ENCODE data around the gene TMEM175. TPM values are rescaled to one million over a fixed set of nuclear protein-coding genes. Genes with fewer than 3 reads are reported as not detected.

The TMEM175 gene
- total and polyA plus RNA-seq, 2 of the 13 experiments (the other 11 are each of a cell fraction or from before 2014, with no cell fraction given) = 5.1 to 9.9 TPM

DNA sequence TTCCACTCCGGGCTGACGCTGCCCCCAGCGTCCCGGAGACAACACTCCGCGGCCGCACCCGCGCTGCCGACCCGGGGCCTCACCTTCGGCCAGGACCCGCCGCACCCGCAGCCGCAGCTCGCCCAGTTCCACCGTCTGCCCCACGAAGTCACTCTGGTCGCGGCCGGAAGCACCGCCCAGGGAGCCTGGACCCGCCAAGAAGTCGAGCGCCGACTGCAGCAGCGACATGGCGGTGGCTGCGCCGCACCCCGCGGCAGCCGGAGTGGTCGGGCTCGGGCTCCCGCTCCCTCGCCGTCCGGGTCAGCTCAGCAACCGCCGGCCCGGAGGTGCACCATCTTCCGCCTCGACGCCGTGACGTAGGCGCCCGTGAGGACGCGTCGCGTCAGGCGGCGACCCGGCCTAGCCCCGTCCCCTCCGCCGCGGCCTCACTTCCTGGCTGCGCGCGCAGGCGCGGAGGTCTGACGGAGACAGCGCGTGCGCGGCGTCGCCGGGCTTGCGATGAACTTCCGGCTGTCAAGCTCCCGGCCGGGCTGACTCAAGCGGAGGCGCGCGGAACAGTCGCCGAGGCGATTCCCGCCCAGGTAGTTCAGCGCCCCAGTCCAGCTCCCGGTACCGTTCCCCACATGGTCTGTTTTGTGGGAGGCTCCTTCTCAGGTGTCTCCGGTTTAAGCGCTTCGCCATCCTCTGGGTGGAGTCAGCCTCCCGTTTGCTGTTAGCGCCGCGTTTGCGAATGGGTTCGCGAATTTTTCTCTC, at the start of gene TMEM175, which contains the start of gene GAK (continued):
- TF ChIP-seq, protein P1, sequence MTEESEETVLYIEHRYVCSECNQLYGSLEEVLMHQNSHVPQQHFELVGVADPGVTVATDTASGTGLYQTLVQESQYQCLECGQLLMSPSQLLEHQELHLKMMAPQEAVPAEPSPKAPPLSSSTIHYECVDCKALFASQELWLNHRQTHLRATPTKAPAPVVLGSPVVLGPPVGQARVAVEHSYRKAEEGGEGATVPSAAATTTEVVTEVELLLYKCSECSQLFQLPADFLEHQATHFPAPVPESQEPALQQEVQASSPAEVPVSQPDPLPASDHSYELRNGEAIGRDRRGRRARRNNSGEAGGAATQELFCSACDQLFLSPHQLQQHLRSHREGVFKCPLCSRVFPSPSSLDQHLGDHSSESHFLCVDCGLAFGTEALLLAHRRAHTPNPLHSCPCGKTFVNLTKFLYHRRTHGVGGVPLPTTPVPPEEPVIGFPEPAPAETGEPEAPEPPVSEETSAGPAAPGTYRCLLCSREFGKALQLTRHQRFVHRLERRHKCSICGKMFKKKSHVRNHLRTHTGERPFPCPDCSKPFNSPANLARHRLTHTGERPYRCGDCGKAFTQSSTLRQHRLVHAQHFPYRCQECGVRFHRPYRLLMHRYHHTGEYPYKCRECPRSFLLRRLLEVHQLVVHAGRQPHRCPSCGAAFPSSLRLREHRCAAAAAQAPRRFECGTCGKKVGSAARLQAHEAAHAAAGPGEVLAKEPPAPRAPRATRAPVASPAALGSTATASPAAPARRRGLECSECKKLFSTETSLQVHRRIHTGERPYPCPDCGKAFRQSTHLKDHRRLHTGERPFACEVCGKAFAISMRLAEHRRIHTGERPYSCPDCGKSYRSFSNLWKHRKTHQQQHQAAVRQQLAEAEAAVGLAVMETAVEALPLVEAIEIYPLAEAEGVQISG (CRISPR knock-in tag; IDR thresholded peaks at IDR 0.05) = peak; percentile 85
- TF ChIP-seq BCLAF1 (IDR thresholded peaks at IDR 0.05) = no peak
- no peak for TF ChIP-seq ZFP62 (CRISPR knock-in tag; IDR thresholded peaks at IDR 0.05)
- 0 out of 2 replicates have a peak, but pooled peaks have one; percentile 60 for TF ChIP-seq ZNF468 (CRISPR knock-in tag; IDR thresholded peaks at IDR 0.05)
- no peak for TF ChIP-seq TCF7L2 (IDR thresholded peaks at IDR 0.05; ENCODE audit: low read depth, low read length)
- no peak; the same call in 1 of the 2 replicates for TF ChIP-seq ZNF230 (CRISPR knock-in tag; IDR thresholded peaks at IDR 0.05)
- TF ChIP-seq, protein P2, sequence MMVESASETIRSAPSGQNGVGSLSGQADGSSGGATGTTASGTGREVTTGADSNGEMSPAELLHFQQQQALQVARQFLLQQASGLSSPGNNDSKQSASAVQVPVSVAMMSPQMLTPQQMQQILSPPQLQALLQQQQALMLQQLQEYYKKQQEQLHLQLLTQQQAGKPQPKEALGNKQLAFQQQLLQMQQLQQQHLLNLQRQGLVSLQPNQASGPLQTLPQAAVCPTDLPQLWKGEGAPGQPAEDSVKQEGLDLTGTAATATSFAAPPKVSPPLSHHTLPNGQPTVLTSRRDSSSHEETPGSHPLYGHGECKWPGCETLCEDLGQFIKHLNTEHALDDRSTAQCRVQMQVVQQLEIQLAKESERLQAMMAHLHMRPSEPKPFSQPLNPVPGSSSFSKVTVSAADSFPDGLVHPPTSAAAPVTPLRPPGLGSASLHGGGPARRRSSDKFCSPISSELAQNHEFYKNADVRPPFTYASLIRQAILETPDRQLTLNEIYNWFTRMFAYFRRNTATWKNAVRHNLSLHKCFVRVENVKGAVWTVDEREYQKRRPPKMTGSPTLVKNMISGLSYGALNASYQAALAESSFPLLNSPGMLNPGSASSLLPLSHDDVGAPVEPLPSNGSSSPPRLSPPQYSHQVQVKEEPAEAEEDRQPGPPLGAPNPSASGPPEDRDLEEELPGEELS (CRISPR knock-in tag; IDR thresholded peaks at IDR 0.05) = no peak
- TF ChIP-seq ZBTB42 (CRISPR knock-in tag; IDR thresholded peaks at IDR 0.05) = no peak
- TF ChIP-seq, protein P3, sequence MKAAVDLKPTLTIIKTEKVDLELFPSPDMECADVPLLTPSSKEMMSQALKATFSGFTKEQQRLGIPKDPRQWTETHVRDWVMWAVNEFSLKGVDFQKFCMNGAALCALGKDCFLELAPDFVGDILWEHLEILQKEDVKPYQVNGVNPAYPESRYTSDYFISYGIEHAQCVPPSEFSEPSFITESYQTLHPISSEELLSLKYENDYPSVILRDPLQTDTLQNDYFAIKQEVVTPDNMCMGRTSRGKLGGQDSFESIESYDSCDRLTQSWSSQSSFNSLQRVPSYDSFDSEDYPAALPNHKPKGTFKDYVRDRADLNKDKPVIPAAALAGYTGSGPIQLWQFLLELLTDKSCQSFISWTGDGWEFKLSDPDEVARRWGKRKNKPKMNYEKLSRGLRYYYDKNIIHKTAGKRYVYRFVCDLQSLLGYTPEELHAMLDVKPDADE (CRISPR knock-in tag; IDR thresholded peaks at IDR 0.05) = no peak
- peak; percentile 63; the same call in 1 of the 2 replicates for TF ChIP-seq BRD4 (CRISPR knock-in tag; IDR thresholded peaks at IDR 0.05)
- TF ChIP-seq ZNF709 (CRISPR knock-in tag; IDR thresholded peaks at IDR 0.05) = no peak
- TF ChIP-seq ZFP36L2 (CRISPR knock-in tag; IDR thresholded peaks at IDR 0.05) = no peak
- TF ChIP-seq ZNF567 (CRISPR knock-in tag; IDR thresholded peaks at IDR 0.05; ENCODE audit: borderline replicate concordance) = no peak; the same call in 1 of the 2 replicates
- TF ChIP-seq ZNF282 (IDR thresholded peaks at IDR 0.05; ENCODE audit: partially characterized antibody) = no peak
- no peak for TF ChIP-seq ZBTB26 (CRISPR knock-in tag; IDR thresholded peaks at IDR 0.05; ENCODE audit: borderline replicate concordance)
- no peak for TF ChIP-seq ZSCAN22 (CRISPR knock-in tag; IDR thresholded peaks at IDR 0.05)
- TF ChIP-seq ZNF343 (CRISPR knock-in tag; IDR thresholded peaks at IDR 0.05) = peak; percentile 80; the same call in 1 of the 2 replicates
- TF ChIP-seq SIX4 (CRISPR knock-in tag; IDR thresholded peaks at IDR 0.05) = no peak; the same call in 1 of the 2 replicates
- TF ChIP-seq ZNF17 (CRISPR knock-in tag; IDR thresholded peaks at IDR 0.05) = no peak
- TF ChIP-seq FIP1L1 (IDR thresholded peaks at IDR 0.05; ENCODE audit: borderline replicate concordance, insufficient read depth, low read depth, low read length) = no peak

Data from HepG2 (cell line).